HG02623 (cell line): Measurements from ENCODE around the gene TRMT10A.

Experiments used
- ATAC-seq: cut with Tn5 transposase; IDR thresholded peaks from one replicate; pipeline ENCODE4 v1.9.1; 2021; ENCODE audit warnings: moderate library complexity; ENCODE audit not compliant: unreplicated experiment

The TRMT10A gene

DNA sequence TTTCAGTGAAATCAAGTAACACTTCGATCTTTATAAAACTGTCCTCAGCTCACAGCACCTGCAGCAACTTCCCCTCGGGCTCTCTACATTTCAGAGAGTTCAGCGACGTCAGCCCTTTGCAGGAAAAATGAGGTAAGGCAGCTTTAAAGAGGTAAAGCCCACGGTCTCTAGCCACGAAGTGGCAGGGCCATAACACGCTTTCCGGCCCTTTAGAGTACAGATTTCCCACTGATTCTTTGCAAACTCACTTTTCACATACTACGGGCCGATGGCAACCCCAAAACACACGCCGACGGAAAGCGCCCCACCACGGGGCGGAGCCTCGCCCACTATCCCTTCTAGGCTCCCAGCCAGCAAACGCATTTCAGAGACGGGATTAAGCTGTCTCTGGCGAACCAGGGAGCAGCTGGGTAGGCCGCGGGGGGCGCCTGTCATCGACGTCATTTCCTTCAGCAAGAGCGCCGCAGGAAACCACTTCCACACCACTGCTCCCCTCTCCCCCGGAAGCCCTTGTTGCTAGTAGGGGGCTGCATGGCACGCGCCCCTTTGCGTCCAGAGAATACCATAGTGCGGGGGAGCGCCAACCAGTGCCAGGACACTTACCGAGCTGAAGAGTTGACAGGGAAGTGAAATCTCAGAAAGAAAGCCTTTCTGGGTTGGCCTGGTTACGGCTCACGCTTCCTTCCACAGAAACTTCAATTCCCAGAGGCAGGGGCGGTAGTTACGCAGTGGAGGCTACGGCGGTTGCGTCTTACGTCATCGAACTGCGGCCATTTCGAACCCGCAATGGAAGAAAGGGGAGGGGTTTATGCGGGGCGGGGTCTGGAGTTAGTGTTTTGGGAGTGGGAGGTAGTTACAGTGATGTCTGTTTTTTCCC, at the start of gene TRMT10A:
TSS of gene TRMT10A (minus strand) at position 730 of the 877 bp plus-strand sequence. CDS start 4,701 bp downstream, outside the sequence.
- peak; percentile 91 for ATAC-seq

GRCh38 chr4:99612704-99613103, 48.9 kb upstream of the TRMT10A start:
- ATAC-seq, result no peak

GRCh38 chr4:99612281-99612680, 48.4 kb upstream of the TRMT10A start:
- no peak for ATAC-seq

DNA sequence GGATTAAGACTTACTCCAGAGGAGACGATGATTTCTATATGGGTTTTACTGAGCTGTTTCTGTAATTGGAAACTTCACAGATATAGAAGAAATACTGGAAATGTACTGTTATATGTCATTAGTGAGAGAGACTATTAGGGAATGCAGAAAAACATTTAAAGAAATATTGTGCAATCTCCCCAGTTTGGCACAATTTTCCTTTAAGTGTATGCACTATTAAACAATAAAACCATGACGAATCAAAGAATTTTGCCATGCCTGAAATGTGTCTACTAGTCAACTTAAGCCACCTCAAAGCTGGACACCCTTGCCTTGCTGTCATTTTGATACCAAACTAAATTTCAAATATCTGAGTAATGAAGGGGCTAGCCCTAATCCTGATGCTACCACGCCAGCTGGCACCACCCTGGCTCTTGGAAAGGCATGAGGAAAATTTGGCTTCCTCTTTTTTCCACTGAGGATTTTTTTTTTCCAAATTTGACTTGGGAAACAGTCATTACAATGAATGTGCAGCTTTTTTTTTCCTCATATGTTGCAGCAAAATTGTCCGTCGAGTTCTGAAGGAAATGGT, 46.9 kb upstream of the TRMT10A start:
- ATAC-seq, result no peak

- no peak for ATAC-seq
These were observed 44.6 kb upstream of the TRMT10A start for GRCh38 chr4:99608417-99608816.

GRCh38 chr4:99606716-99607115, 42.9 kb upstream of the TRMT10A start:
- ATAC-seq, result no peak

- no peak for ATAC-seq
These were observed 31.0 kb upstream of the TRMT10A start for GRCh38 chr4:99594818-99595217.

GRCh38 chr4:99593781-99594641, 30.2 kb upstream of the TRMT10A start:
- ATAC-seq, result no peak

DNA sequence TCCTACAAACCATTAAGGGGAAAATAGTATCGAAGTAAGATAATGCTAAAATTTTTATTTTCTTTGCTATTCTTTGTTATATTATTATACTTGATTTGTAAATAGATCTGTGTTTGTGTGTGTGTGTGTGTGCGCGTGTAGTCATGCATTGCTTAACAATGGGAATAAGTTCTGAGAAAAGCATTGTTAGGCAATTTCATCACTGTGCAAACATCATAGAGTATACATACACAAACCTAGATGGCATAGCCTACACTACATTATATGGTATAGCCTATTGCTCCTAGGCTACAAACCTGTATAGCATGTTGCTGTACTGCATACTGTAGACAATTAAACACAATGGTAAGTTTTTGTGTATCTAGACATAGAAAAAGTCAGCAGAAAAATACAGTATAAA, 27.9 kb upstream of the TRMT10A start:
- ATAC-seq, result no peak

- no peak for ATAC-seq
These were observed 24.0 kb upstream of the TRMT10A start for GRCh38 chr4:99587803-99588202.

DNA sequence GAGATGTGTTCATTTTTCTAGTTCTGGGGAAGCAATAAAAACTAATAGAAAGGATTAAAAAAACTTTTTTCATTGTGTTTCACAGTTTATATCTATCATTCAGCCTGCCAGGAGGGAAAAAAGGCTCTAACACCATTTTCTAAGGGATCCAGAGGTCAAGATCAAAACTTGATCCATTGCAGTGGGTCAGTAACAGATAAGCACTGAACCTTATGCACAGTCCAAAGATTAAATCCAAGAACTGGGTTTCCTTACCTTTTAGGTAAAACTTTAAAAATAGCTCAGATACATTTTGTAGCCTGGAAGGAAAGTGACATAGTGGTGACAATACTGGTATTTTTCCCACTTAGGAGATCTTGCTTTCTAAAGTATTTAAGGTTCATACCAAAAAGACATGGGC, 23.5 kb upstream of the TRMT10A start:
- ATAC-seq, result no peak

DNA sequence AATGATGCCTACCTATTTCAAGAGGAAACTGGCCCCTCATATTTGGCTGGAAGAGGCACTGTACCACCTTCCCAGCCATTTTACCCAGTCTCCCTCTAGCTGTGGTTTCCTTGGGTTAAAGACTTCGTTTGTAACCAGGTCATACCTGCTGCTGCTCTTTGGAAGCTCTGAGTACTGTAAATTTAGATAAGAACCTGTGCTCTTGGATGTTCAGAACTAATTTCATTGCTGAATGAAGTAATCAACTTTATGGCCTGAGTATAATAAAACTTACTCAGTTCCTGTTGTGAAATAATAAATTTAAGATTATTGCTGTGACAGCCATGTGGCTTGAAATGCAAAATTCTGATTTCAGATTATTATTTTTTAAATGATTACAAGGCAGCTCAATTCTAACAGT, 23.0 kb upstream of the TRMT10A start:
- ATAC-seq, result no peak

GRCh38 chr4:99586322-99586721, 22.5 kb upstream of the TRMT10A start:
- no peak for ATAC-seq

GRCh38 chr4:99585516-99585915, 21.7 kb upstream of the TRMT10A start:
- no peak for ATAC-seq

- ATAC-seq, result no peak
These were observed 14.9 kb upstream of the TRMT10A start for GRCh38 chr4:99578714-99579113.

GRCh38 chr4:99574530-99575324, 10.9 kb upstream of the TRMT10A start, which contains the start of gene MTTP:
TSS of gene MTTP (plus strand) at chr4:99574824. CDS start at chr4:99574910, 86 bp downstream.
- peak; percentile 87 for ATAC-seq

DNA sequence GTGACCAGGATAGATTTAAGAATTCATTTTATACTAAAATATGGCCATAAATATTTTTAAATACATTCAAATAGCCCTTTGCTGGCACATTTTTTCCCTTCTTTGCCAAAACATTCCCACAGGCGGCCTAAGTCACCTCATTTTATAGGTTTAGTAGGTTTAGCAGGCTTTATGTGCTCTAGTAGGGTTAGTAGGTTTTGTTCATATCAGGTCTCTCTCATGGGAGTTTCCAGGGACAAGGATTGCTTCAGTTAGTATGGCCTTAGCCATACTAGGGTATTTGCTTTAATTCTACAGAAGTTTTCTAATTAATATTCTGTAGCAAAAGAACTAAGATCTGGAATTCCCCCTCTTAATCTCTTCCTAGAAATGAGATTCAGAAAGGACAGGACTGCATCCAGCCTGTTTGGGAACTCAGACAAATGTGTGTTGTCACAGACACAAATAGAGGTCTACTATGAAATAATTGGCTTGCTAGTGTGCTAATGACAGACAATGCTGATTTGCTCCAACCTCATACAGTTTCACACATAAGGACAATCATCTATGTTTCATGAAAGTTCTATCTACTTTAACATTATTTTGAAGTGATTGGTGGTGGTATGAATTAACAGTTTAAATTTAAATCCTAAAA, 10.0 kb upstream of the TRMT10A start:
- ATAC-seq, result no peak

GRCh38 chr4:99572527-99573240, 8.8 kb upstream of the TRMT10A start:
- ATAC-seq, result no peak

DNA sequence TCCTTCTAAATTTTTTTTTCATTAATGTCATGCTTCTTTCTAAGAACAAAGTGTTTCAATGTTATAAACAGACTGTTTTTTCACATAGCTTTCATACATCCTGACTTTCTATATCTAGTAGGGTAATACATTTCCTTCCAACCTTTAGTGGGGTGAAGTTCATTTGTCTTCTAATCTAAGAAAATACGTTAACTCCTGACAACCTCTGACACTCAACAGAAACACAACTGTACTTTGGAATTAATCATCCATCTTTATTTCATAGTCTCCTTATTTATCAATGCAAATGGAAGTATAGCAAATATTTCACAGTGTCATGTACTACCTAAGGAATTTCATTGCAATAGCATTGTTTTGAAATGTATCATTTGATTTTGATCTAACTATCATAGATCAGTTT, 8.0 kb upstream of the TRMT10A start:
- ATAC-seq, result no peak
